Measurements from ENCODE around the gene OTOGL. TPM values are rescaled to one million over a fixed set of nuclear protein-coding genes. Genes with fewer than 3 reads are reported as not detected.

The OTOGL gene
- total RNA-seq = under 1 TPM in 8 of 9 donors, not detected in 1; 0.04 to 0.52 (median 0.25) TPM
- under 1 TPM; 0.08 to 0.13 (median 0.11) TPM for polyA plus RNA-seq
- long read RNA-seq, donor 1 = 0 reads
- long read RNA-seq, donor 2 = 0 reads
- long read RNA-seq, donor 3 = 0 reads
- long read RNA-seq, donor 4 = 0 reads
- long read RNA-seq, donor 5 = 0 reads
- long read RNA-seq, donor 6 = 0 reads
- long read RNA-seq, donor 7 = 0 reads
- long read RNA-seq, donor 8 = 0 reads
- long read RNA-seq, donor 9 = 0 reads
- long read RNA-seq, donor 10 = 0 reads

DNA sequence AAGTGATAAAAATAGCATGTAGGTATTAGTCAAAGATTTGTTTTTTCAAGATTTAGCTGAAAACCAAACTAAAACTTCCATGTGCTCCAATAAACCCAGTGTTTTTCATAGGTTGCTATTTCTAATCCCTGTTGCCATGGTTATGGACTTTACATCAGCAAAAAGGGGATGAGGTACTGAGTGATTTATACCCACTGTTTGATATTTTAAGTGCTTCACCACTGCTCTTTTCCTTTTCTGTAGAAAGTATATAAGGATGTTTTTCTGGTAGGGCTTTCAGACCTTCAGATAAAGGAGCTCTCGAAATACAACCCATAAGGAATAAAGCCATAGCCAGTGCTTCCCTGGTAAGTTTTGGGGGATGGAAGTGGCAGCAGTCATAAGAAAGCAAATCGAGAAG is at the start of gene OTOGL:
OTOGL (plus strand) TSS at position 279 of the 400 bp plus-strand sequence. CDS start 109,895 bp downstream, outside the sequence.
- H3K36me3 ChIP-seq (replicated peaks in 1 of 2) = no peaks in the 10 kb centered on the region
- TF ChIP-seq, protein P1, sequence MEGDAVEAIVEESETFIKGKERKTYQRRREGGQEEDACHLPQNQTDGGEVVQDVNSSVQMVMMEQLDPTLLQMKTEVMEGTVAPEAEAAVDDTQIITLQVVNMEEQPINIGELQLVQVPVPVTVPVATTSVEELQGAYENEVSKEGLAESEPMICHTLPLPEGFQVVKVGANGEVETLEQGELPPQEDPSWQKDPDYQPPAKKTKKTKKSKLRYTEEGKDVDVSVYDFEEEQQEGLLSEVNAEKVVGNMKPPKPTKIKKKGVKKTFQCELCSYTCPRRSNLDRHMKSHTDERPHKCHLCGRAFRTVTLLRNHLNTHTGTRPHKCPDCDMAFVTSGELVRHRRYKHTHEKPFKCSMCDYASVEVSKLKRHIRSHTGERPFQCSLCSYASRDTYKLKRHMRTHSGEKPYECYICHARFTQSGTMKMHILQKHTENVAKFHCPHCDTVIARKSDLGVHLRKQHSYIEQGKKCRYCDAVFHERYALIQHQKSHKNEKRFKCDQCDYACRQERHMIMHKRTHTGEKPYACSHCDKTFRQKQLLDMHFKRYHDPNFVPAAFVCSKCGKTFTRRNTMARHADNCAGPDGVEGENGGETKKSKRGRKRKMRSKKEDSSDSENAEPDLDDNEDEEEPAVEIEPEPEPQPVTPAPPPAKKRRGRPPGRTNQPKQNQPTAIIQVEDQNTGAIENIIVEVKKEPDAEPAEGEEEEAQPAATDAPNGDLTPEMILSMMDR (IDR thresholded peaks at IDR 0.05) = no peak
- TF ChIP-seq POLR2A (IDR thresholded peaks at IDR 0.05) = no peak
- WGBS, 4 donors = 68 to 71% (median 71%) methylated on average over 2 of the region's 2 CpGs
- no peaks in the 10 kb centered on the region for H3K4me1 ChIP-seq (replicated peaks in 1 of 2)
- intact Hi-C loops (cut with DNase I) = no loop called here
- H3K27ac ChIP-seq = no peak within 1 kb of the TSS
- H3K9me3 ChIP-seq (replicated peaks in 1 of 3) = no peaks in the 10 kb centered on the region
- no peak for DNase-seq
- no peaks in the 10 kb centered on the region for H3K27me3 ChIP-seq
- no peak within 1 kb of the TSS for H3K4me3 ChIP-seq

GRCh38 chr12:80050236-80050635 is 49.1 kb upstream of the OTOGL start:
- no peaks in the 10 kb centered on the region for H3K36me3 ChIP-seq (replicated peaks in 1 of 2)
- H3K4me3 ChIP-seq = no peak overlapping the region
- intact Hi-C loops (cut with DNase I) = no loop called here
- 73 to 84% (median 77%) methylated on average over 2 of the region's 2 CpGs for WGBS, 4 donors
- no peak for DNase-seq
- H3K27ac ChIP-seq = no peak overlapping the region
- H3K4me1 ChIP-seq (replicated peaks in 1 of 2) = peaks cover 0 to 9% of the 10 kb centered on the region in 2 donors
- TF ChIP-seq, protein P1 (IDR thresholded peaks at IDR 0.05) = no peak
- TF ChIP-seq POLR2A (IDR thresholded peaks at IDR 0.05) = no peak
- no peaks in the 10 kb centered on the region for H3K9me3 ChIP-seq (replicated peaks in 1 of 3)
- no peaks in the 10 kb centered on the region for H3K27me3 ChIP-seq

- H3K4me3 ChIP-seq = no peak overlapping the region
- intact Hi-C loops (cut with DNase I) = no loop called here
These were observed 46.1 kb upstream of the OTOGL start for GRCh38 chr12:80053051-80053790.

DNA sequence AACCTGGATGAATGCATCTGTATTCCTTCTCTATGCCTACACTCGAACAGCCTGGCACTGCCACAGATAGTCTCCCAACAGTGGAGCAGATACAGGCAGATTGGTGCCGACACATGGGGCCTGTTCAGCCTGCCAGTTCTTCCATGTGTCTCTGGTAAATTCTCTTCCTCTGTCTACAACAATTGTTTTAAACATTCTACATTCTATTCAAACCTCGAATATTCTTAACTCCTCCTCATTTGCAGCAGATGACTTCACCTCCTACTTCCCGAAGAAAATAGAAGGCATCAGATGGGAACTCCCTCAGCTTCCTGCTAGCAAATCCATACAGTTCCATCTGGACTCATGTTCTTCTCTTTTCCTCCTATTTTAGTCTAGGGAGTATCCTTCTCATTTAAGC is 43.1 kb upstream of the OTOGL start:
- Histone ChIP-seq H3K4me1 (replicated peaks in 1 of 2) (peaks cover 0 to 9% of the 10 kb centered on the region in 2 donors), H3K36me3 (replicated peaks in 1 of 2) (no peaks in the 10 kb centered on the region), H3K27ac (no peak overlapping the region), H3K9me3 (replicated peaks in 1 of 3) (no peaks in the 10 kb centered on the region), H3K27me3 (no peaks in the 10 kb centered on the region), H3K4me3 (no peak overlapping the region)
- intact Hi-C loops (cut with DNase I) = no loop called here
- TF ChIP-seq, protein P1 (IDR thresholded peaks at IDR 0.05) = no peak
- no peak for TF ChIP-seq POLR2A (IDR thresholded peaks at IDR 0.05)
- DNase-seq = no peak
- 73 to 79% (median 76%) methylated on average over 4 of the region's 4 CpGs for WGBS, 4 donors

More at GRCh38 chr12:80053051-80053790, 46.1 kb upstream of the OTOGL start:
- H3K27ac ChIP-seq = peak overlapping the region in 1 of 5 donors; percentile 11
- WGBS, 4 donors = 33 to 41% (median 36%) methylated on average over 6 of the region's 6 CpGs
- H3K4me1 ChIP-seq (replicated peaks in 1 of 2) = peaks cover 0 to 9% of the 10 kb centered on the region in 2 donors
- H3K36me3 ChIP-seq (replicated peaks in 1 of 2) = no peaks in the 10 kb centered on the region
- no peaks in the 10 kb centered on the region for H3K9me3 ChIP-seq (replicated peaks in 1 of 3)
- TF ChIP-seq POLR2A (IDR thresholded peaks at IDR 0.05) = no peak
- H3K27me3 ChIP-seq = no peaks in the 10 kb centered on the region
- peak; percentile 76 to 89 (median 85) for DNase-seq

Measured in adrenal gland (tissue), 19 donors.